BE2C (cell line): ENCODE data around the gene ZNF787.

Experiments used
- DNase-seq: peaks from one replicate; pipeline ENCODE4 v3.0.0-alpha.2; 2020
- H3K27me3 ChIP-seq: fragments of 250-450 bp; sonication (Bioruptor Pico); 2 replicates; pipeline ENCODE4 v1.5.1; 2020; ENCODE audit warnings: mild to moderate bottlenecking
- H3K36me3 ChIP-seq: fragments of 250-450 bp; sonication (Bioruptor Pico); 2 replicates; pipeline ENCODE4 v1.5.1; 2020; ENCODE audit warnings: mild to moderate bottlenecking
- H3K4me1 ChIP-seq: fragments of 250-450 bp; sonication (Bioruptor Pico); 2 replicates; pipeline ENCODE4 v1.5.1; 2020
- H3K4me3 ChIP-seq: 2 replicates; pipeline ENCODE4 v1.5.1; 2011; ENCODE audit warnings: low read depth, low read length
- H3K9me3 ChIP-seq: fragments of 250-450 bp; sonication (Bioruptor Pico); 2 replicates; pipeline ENCODE4 v1.5.1; 2020
- TF ChIP-seq, protein P1 (sequence below): IDR thresholded peaks from 2 replicates; pipeline ENCODE4 v1.5.1; 2012; ENCODE audit warnings: mild to moderate bottlenecking, low read depth, low read length

ZNF787 gene

DNA sequence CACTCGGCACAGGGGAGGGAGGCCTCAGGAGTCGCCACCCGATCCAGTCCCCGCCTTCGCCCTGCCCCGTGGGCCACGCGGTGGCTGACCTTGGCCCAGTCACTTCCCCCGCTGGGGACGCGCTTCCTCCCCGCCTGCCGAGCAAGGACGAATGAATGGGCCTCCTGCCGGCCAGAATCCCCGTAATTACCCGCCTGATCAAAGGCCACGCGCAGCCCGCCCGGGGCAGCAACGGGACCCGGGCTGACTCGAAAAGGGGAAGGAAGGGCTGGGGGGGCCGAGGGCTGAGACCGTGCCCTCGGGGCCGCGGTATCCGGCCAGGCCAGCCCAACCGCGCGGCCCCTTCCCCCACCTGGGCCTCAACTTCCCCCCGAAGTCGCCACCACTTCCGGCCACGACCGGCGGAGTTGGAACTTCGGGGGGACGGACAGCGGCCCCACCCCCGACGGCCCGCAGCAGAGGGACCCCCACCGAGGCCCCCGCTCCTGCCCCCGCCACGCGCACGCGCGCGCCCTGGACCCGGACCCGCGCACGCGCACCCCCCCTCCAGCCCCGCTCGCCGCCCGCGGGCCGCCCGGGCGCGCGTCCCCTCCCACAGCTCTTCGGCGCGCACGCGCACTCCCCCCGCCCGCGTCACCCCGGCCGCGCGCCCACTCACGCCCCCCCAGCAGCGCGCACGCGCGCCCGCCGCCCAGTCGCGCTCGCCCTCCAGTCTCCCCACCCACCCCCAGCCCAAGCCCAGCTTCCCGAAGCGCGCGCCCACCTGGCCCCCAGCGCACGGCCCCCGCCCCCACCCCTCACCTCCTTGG, 520 bp downstream of the ZNF787 start:
- DNase-seq: peak; percentile 84
- peaks cover 10% of the 10 kb centered on the region; the same call in 1 of the 2 replicates for H3K4me1 ChIP-seq
- TF ChIP-seq, protein P1, sequence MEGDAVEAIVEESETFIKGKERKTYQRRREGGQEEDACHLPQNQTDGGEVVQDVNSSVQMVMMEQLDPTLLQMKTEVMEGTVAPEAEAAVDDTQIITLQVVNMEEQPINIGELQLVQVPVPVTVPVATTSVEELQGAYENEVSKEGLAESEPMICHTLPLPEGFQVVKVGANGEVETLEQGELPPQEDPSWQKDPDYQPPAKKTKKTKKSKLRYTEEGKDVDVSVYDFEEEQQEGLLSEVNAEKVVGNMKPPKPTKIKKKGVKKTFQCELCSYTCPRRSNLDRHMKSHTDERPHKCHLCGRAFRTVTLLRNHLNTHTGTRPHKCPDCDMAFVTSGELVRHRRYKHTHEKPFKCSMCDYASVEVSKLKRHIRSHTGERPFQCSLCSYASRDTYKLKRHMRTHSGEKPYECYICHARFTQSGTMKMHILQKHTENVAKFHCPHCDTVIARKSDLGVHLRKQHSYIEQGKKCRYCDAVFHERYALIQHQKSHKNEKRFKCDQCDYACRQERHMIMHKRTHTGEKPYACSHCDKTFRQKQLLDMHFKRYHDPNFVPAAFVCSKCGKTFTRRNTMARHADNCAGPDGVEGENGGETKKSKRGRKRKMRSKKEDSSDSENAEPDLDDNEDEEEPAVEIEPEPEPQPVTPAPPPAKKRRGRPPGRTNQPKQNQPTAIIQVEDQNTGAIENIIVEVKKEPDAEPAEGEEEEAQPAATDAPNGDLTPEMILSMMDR: peak; percentile 18; the same call in 1 of the 2 replicates
- H3K9me3 ChIP-seq: no peaks in the 10 kb centered on the region
- peaks cover 25% of the 10 kb centered on the region for H3K36me3 ChIP-seq
- H3K27me3 ChIP-seq: no peaks in the 10 kb centered on the region
- H3K4me3 ChIP-seq: peak overlapping the region; percentile 88

DNA sequence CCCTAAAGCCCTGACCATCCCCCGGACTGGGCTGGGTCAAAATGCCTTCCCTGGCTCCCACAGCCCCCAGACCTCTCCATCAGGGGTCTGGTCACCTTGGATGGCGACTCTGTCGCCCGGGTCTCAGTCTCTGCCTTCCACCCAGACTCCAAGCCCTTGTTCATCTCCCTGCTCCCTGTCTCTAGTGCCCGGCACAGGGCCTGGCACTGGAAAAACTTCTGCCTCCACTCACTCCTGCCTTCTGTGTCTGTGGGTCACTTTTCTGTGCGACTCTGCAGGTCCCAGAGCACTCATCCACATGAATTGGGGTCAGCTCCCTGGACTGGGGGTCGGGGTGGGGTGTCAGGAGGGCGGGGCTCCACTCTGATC, 1.1 kb downstream of the ZNF787 start:
- Histone ChIP-seq H3K4me1 (peaks cover 10% of the 10 kb centered on the region; the same call in 1 of the 2 replicates), H3K9me3 (no peaks in the 10 kb centered on the region), H3K4me3 (peak overlapping the region; percentile 88), H3K36me3 (peaks cover 25% of the 10 kb centered on the region), H3K27me3 (no peaks in the 10 kb centered on the region)
- TF ChIP-seq, protein P1: no peak
- no peak for DNase-seq

DNA sequence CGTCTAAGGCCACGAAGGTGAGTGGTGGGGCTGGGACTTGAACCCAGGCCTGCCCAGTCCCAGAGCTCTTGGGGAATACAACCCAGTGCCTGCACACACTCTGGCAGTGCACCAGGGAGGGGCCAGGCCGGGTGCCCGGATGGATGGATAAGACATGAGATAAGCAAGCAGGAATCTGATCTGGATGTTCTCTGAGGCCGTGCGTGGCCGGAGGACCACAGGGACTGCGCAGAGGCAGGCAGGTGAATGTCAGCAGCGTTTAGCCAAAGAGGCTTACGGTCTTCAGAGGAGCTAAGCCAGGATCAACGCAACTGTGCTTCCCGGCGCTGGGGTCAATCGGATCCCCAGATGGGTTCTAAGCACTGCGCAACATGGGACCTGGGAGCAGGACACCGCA, 1.5 kb downstream of the ZNF787 start:
- TF ChIP-seq, protein P1: no peak
- no peaks in the 10 kb centered on the region for H3K9me3 ChIP-seq
- DNase-seq: peak; percentile 43
- peak overlapping the region; percentile 88 for H3K4me3 ChIP-seq
- H3K27me3 ChIP-seq: no peaks in the 10 kb centered on the region
- H3K36me3 ChIP-seq: peaks cover 25% of the 10 kb centered on the region
- H3K4me1 ChIP-seq: peaks cover 10% of the 10 kb centered on the region; the same call in 1 of the 2 replicates

DNA sequence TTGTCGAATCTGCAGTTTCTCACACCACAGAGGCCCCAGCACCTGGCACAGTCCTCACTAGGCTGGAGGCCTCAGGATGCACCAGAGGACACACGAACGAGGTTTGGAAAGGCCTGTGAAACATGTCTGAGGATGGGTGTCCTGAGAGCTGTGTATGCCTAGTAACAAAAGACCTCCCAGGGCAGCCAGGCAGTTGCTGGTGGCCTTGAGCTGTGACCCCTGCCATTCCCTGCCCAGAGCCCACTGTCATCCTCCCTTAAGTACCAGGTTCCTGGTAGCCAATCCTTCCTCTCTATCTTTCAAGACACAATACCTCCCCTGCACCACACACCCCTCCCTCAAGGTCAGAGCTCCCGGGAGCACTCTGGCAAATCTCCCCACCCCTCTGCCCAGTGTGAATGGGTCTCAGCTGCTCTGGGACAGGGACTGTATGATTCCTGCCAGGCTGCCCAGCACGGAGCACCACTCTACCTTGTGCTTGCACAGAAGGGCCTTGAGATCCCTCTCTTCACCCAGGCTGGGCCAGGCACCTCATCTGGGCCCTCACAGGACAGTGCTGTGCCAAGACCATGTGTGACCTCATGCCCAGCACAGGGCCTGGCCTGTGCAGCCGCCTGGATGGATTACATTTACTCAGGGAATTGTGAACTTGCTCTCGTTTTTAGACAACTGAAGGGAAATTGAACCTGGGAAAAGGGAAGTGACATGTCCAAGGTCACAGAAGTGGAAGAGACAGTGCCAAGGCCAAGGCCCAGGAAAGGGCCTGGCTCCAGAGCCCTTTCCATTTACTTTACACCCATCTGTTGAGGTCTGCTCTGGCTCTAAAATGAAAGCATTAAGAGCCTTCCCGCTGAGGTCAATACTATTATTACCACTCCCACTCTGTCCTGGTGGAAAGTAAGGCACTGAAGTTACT, 2.2 kb downstream of the ZNF787 start:
- peak overlapping the region; percentile 88 for H3K4me3 ChIP-seq
- TF ChIP-seq, protein P1: no peak
- peaks cover 10% of the 10 kb centered on the region; the same call in 1 of the 2 replicates for H3K4me1 ChIP-seq
- peaks cover 25% of the 10 kb centered on the region for H3K36me3 ChIP-seq
- DNase-seq: no peak
- H3K9me3 ChIP-seq: no peaks in the 10 kb centered on the region
- H3K27me3 ChIP-seq: no peaks in the 10 kb centered on the region

DNA sequence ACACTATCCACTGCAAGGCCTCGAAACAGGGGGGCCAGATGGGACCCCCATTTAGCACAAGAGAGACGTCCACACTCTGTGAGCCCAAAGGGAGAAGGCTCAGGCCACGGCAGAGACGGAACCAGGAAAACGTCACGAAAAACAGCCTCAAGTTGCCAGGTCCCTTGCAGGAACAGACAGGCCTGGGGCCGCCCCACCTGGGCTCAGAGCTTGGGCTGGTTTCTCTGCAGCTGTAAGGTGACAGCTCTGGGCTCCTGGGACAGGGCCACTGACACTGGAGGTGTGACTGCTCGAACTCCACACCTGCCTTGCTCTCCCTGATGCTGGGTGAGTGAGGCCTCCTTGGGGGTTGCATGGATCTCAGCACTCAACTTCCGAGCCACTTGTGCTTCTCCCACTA, 3.2 kb downstream of the ZNF787 start:
- no peak for DNase-seq
- H3K36me3 ChIP-seq: peaks cover 25% of the 10 kb centered on the region

More for the DNA sequence above, 3.2 kb downstream of the ZNF787 start:
- Histone ChIP-seq H3K9me3 (no peaks in the 10 kb centered on the region), H3K27me3 (no peaks in the 10 kb centered on the region), H3K4me3 (no peak overlapping the region), H3K4me1 (peaks cover 10% of the 10 kb centered on the region; the same call in 1 of the 2 replicates)
- TF ChIP-seq, protein P1: no peak
